H1 (cell line): ENCODE measurements around the gene RETREG3. TPM values are rescaled to one million over a fixed set of nuclear protein-coding genes. Genes with fewer than 3 reads are reported as not detected.

ENCODE experiments used
- CTCF ChIA-PET: fragments of 300-600 bp; sonication (Branson Sonifier 250); formaldehyde crosslinking; loops from one replicate; lab custom pipeline; 2021; ENCODE audit not compliant: partially characterized antibody; lab: Charles Lee
- POLR2A ChIA-PET: fragments of 300-600 bp; sonication (Branson Sonifier 250); formaldehyde crosslinking; loops from one replicate; lab custom pipeline; 2021; ENCODE audit warnings: inconsistent platforms; ENCODE audit not compliant: partially characterized antibody; lab: Charles Lee
- DNase-seq, 2 experiments: peaks; one replicate each; pipeline versions ENCODE4 v3.0.0 to v3.0.0-alpha.2; 2010 to 2022; ENCODE audit warnings: low spot score in 2 of 2, low read depth in 1 of 2, mixed read lengths in 1 of 2
- FAIRE-seq: peaks from 2 replicates; lab custom pipeline; 2011; peaks lifted over from hg19 to GRCh38; lab: Jason Lieb, UNC
- H2AFZ ChIP-seq: 2 replicates; pipeline ENCODE4 v1.8.1; 2012; ENCODE audit warnings: low read length, inconsistent platforms
- H2AK5ac ChIP-seq: 2 replicates; pipeline ENCODE4 v1.6.1; 2013; ENCODE audit warnings: low read depth, low read length
- H2BK120ac ChIP-seq: replicated peaks from 2 replicates; pipeline ENCODE3; 2013; ENCODE audit warnings: low read depth, low read length, inconsistent platforms
- H2BK12ac ChIP-seq: 2 replicates; pipeline ENCODE4 v1.6.1; 2013; ENCODE audit warnings: low read depth, low read length
- H2BK15ac ChIP-seq: 2 replicates; pipeline ENCODE4 v1.6.1; 2013; ENCODE audit warnings: low read length
- H2BK20ac ChIP-seq: 2 replicates; pipeline ENCODE4 v1.6.1; 2013; ENCODE audit warnings: low read length
- H2BK5ac ChIP-seq: 2 replicates; pipeline ENCODE4 v1.6.1; 2013; ENCODE audit warnings: low read depth, low read length
- H3K14ac ChIP-seq: 2 replicates; pipeline ENCODE4 v1.6.1; 2013; ENCODE audit warnings: inconsistent platforms; ENCODE audit not compliant: insufficient read length
- H3K18ac ChIP-seq: 2 replicates; pipeline ENCODE4 v1.6.1; 2013; ENCODE audit warnings: low read length; ENCODE audit errors: extremely low read depth
- H3K23ac ChIP-seq: 2 replicates; pipeline ENCODE4 v1.6.1; 2013; ENCODE audit warnings: inconsistent platforms; ENCODE audit not compliant: insufficient read length
- H3K23me2 ChIP-seq: 2 replicates; pipeline ENCODE4 v1.6.1; 2013; ENCODE audit warnings: low read depth, low read length
- H3K27ac ChIP-seq: 2 replicates; pipeline ENCODE4 v1.6.1; 2011; ENCODE audit warnings: low read depth, low read length, inconsistent platforms
- H3K27me3 ChIP-seq, 4 experiments: replicated peaks in 1 of 4; 1 replicate in 1 of 4; 2 replicates in 3 of 4; pipeline versions ENCODE4 v1.6.1 to v1.8.1; 2011 to 2013; ENCODE audit warnings: low read length in 3 of 4, mild to moderate bottlenecking in 3 of 4, inconsistent platforms in 2 of 4, mixed read lengths in 2 of 4, moderate library complexity in 1 of 4; ENCODE audit not compliant: control insufficient read depth in 3 of 4, insufficient read depth in 3 of 4; ENCODE audit errors: extremely low read depth in 1 of 4
- H3K36me3 ChIP-seq, 4 experiments: 2 replicates each; pipeline versions ENCODE4 v1.6.1 to v1.8.1; 2011 to 2013; ENCODE audit warnings: mild to moderate bottlenecking in 4 of 4, low read length in 3 of 4, moderate library complexity in 2 of 4, control low read depth in 1 of 4, inconsistent platforms in 1 of 4; ENCODE audit not compliant: insufficient read depth in 4 of 4, control insufficient read depth in 2 of 4
- H3K4ac ChIP-seq: replicated peaks from 2 replicates; pipeline ENCODE3; 2013; ENCODE audit warnings: low read length, low read depth, mixed read lengths, inconsistent platforms; ENCODE audit not compliant: insufficient read length
- H3K4me1 ChIP-seq, 4 experiments: replicated peaks in 1 of 4; 1 replicate in 1 of 4; 2 replicates in 3 of 4; pipeline versions ENCODE4 v1.6.1 to v1.8.1; 2011 to 2013; ENCODE audit warnings: low read length in 3 of 4, inconsistent platforms in 2 of 4, mixed read lengths in 1 of 4; ENCODE audit not compliant: insufficient read depth in 4 of 4, control insufficient read depth in 3 of 4
- H3K4me2 ChIP-seq, 2 experiments: 2 replicates each; pipeline versions ENCODE4 v1.6.1 to v1.8.1; 2011 to 2013; ENCODE audit warnings: low read depth in 2 of 2, low read length in 2 of 2, control low read depth in 1 of 2, inconsistent platforms in 1 of 2, mild to moderate bottlenecking in 1 of 2; ENCODE audit not compliant: insufficient read depth in 1 of 2
- H3K4me3 ChIP-seq, 4 experiments: fragments of 200-600, 300-600 bp in 1 of 4; sonication (generic), shearing (Covaris generic), sonication (Bioruptor Twin) in 1 of 4; 2 replicates each; pipeline versions ENCODE4 v1.5.1 to v1.8.1; 2011 to 2016; ENCODE audit warnings: low read length in 4 of 4, low read depth in 3 of 4, control low read depth in 2 of 4, inconsistent platforms in 2 of 4, mild to moderate bottlenecking in 2 of 4, mixed read lengths in 1 of 4, moderate library complexity in 1 of 4; ENCODE audit not compliant: insufficient read depth in 2 of 4; ENCODE audit errors: extremely low read depth in 1 of 4
- H3K56ac ChIP-seq: replicated peaks from 2 replicates; pipeline ENCODE3; 2013; ENCODE audit warnings: low read depth, mild to moderate bottlenecking, mixed read lengths, low read length, inconsistent platforms; ENCODE audit not compliant: insufficient read length
- H3K79me1 ChIP-seq: 2 replicates; pipeline ENCODE4 v1.6.1; 2013; ENCODE audit warnings: low read depth, low read length, control low read depth
- H3K79me2 ChIP-seq, 2 experiments: 2 replicates each; pipeline versions ENCODE4 v1.6.1 to v1.8.1; 2012 to 2013; ENCODE audit warnings: low read length in 2 of 2, mild to moderate bottlenecking in 2 of 2, inconsistent platforms in 1 of 2; ENCODE audit not compliant: insufficient read depth in 2 of 2, control insufficient read depth in 1 of 2
- H3K9ac ChIP-seq, 4 experiments: replicated peaks in 1 of 4; 1 replicate in 1 of 4; 2 replicates in 3 of 4; pipeline versions ENCODE4 v1.6.1 to v1.8.1; 2011 to 2013; ENCODE audit warnings: low read depth in 3 of 4, low read length in 3 of 4, control low read depth in 2 of 4, mild to moderate bottlenecking in 2 of 4, moderate library complexity in 2 of 4, inconsistent platforms in 1 of 4; ENCODE audit errors: extremely low read depth in 1 of 4
- H3K9me3 ChIP-seq, 2 experiments: 2 replicates each; pipeline versions ENCODE4 v1.6.1 to v1.8.1; 2012 to 2013; ENCODE audit warnings: mild to moderate bottlenecking in 2 of 2, moderate library complexity in 2 of 2, control low read depth in 1 of 2, inconsistent platforms in 1 of 2, low read depth in 1 of 2, low read length in 1 of 2, mixed read lengths in 1 of 2; ENCODE audit not compliant: insufficient read depth in 2 of 2
- H4K20me1 ChIP-seq, 2 experiments: replicated peaks in 1 of 2; 2 replicates each; pipeline versions ENCODE3 to v1.8.1; 2011 to 2013; ENCODE audit warnings: inconsistent platforms in 2 of 2, low read length in 2 of 2, mild to moderate bottlenecking in 1 of 2; ENCODE audit not compliant: insufficient read depth in 2 of 2, control insufficient read depth in 1 of 2
- H4K5ac ChIP-seq: 2 replicates; pipeline ENCODE4 v1.6.1; 2013; ENCODE audit warnings: low read length, low read depth, mixed read lengths, inconsistent platforms; ENCODE audit not compliant: insufficient read length
- H4K8ac ChIP-seq: 2 replicates; pipeline ENCODE4 v1.8.0; 2013; ENCODE audit warnings: mild to moderate bottlenecking, moderate library complexity, low read length, inconsistent platforms; ENCODE audit not compliant: insufficient read depth; ENCODE audit errors: extremely low read depth
- H4K91ac ChIP-seq: replicated peaks from 2 replicates; pipeline ENCODE3; 2013; ENCODE audit warnings: low read length, mixed read lengths, inconsistent platforms; ENCODE audit not compliant: insufficient read length
- GABPA ChIP-seq: IDR thresholded peaks from 2 replicates; pipeline ENCODE4 v1.6.1; 2011; ENCODE audit warnings: mild to moderate bottlenecking, low read length, moderate library complexity, borderline replicate concordance; ENCODE audit not compliant: insufficient read depth
- HDAC6 ChIP-seq: IDR thresholded peaks from one replicate; pipeline ENCODE4 v1.7.1; 2012; ENCODE audit warnings: low read depth, mild to moderate bottlenecking, inconsistent platforms, low read length, moderate library complexity
- KDM1A ChIP-seq: fragments of 200-600, 300-600 bp; sonication (generic); IDR thresholded peaks from 2 replicates; pipeline ENCODE4 v1.7.1; 2016; ENCODE audit warnings: mild to moderate bottlenecking, low read length, borderline replicate concordance
- PHF8 ChIP-seq: fragments of 200-600 bp; sonication (generic); conservative IDR thresholded peaks from 2 replicates; pipeline ENCODE4 v1.7.1; 2012; ENCODE audit warnings: low read depth, mild to moderate bottlenecking, inconsistent platforms, low read length, moderate library complexity
- TAF7 ChIP-seq: optimal IDR thresholded peaks from 2 replicates; pipeline ENCODE3; 2011; ENCODE audit warnings: low read depth, mild to moderate bottlenecking, inconsistent platforms, low read length, moderate library complexity, borderline replicate concordance
- ZNF274 ChIP-seq: IDR thresholded peaks from 2 replicates; pipeline ENCODE4 v1.7.0; 2012; ENCODE audit warnings: low read length, borderline replicate concordance; ENCODE audit errors: extremely low read depth
- WGBS, 2 experiments: shearing (Covaris generic) in 1 of 2; methylation state at CpG; one replicate each; pipeline versions ENCODE4 v1.1.6 to v1.1.7; 2013 to 2015; ENCODE audit warnings: low lambda C conversion rate in 2 of 2, mixed read lengths in 2 of 2, inconsistent platforms in 1 of 2, low coverage in 1 of 2, missing lambda C conversion rate in 1 of 2; ENCODE audit not compliant: insufficient replicate concordance in 2 of 2, insufficient coverage in 1 of 2, insufficient read length in 1 of 2; ENCODE audit errors: extremely low coverage in 1 of 2, missing lambda C conversion rate in 1 of 2; 5-methylcytosine and 5-hydroxymethylcytosine counted together
- polyA plus RNA-seq, 7 experiments: library from polyadenylated mRNA; depleted of rRNA in 3 of 7; stranded (reverse) in 5 of 7; unstranded in 2 of 7; fragments of >200 nt in 5 of 7; fragments of 200-250 nt in 2 of 7; gene quantifications; 1 replicate in 5 of 7; 2 replicates in 1 of 7; 4 replicates in 1 of 7; pipeline versions ENCODE4 v1.2.1 to v1.2.3, GENCODE V29; 2011 to 2013; ENCODE audit warnings: missing spikeins in 2 of 7, mixed read lengths in 2 of 7
- total RNA-seq: library from RNA; stranded (reverse); fragmentation: NEBNext Ultra II Directional; extraction: Animal tissue kit (Norgen Biotek cat#: 25700); gene quantifications from 2 replicates; pipeline ENCODE4 v1.2.1, GENCODE V29; 2021

RETREG3 gene
- total and polyA plus RNA-seq, 2 of the 8 experiments (the other 6 are each of a cell fraction or from before 2014, with no cell fraction given), result 23.7 to 42.6 TPM

DNA sequence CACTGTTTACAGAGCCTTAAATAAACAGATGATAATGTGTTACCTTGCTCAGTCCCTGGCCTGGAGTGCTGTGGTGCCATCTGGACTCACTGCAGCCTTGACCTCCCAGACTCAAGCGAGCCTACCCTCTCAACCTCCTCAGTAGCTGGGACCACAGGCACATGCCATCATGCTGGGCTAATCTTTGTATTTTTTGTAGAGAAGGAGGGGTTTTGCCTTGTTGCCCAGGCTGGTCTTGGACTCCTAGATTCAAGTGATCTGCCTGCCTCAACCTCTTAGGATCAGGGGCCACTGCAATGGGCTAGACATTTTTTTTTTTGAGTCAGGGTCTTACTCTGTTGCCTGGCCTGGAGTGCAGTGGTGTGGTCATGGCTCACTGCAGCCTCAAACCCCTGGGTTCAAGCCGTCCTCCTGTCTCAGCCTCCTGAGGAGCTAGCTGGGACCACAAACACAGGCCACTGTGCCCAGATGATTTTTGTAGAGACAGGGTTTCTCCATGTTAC is 78.2 kb downstream of the RETREG3 start:
- no peak overlapping the region for H2BK120ac ChIP-seq
- H2BK12ac ChIP-seq, result no peak overlapping the region
- no peak overlapping the region for H3K14ac ChIP-seq
- H3K27ac ChIP-seq, result no peak overlapping the region
- H2AK5ac ChIP-seq, result no peak overlapping the region
- ChIA-PET POLR2A (no interaction called here), CTCF (interaction anchor here (0.6 to 6.3 kb wide), 4 partner anchors 12 to 125 kb away, joined by 3 to 69 read pairs (median 4); no protein-coding TSS in a partner anchor)
- 96% methylated on average over 2 of the region's 2 CpGs; no CpG with 5 or more reads in 1 of the 2 experiments for WGBS, 2 experiments
- H3K9ac ChIP-seq, result no peak overlapping the region
- FAIRE-seq (no peak), DNase-seq (no peak)
- H2BK15ac ChIP-seq, result no peak overlapping the region
- no peaks in the 10 kb centered on the region for H3K9me3 ChIP-seq
- H2AFZ ChIP-seq, result no peak overlapping the region
- H2BK5ac ChIP-seq, result no peak overlapping the region
- peaks cover 3% of the 10 kb centered on the region; the same call in 1 of the 2 replicates for H3K23me2 ChIP-seq
- H4K5ac ChIP-seq, result no peak overlapping the region
- H4K20me1 ChIP-seq, result no peaks in the 10 kb centered on the region
- peaks cover 0 to 6% (median 0%) of the 10 kb centered on the region in 4 experiments; a peak in 3 of 7 replicates for H3K27me3 ChIP-seq
- H3K79me1 ChIP-seq, result no peaks in the 10 kb centered on the region
- H3K4me1 ChIP-seq, result peaks cover 0 to 6% (median 4%) of the 10 kb centered on the region in 4 experiments; a peak in 5 of 7 replicates
- H2BK20ac ChIP-seq, result no peak overlapping the region
- H4K91ac ChIP-seq, result no peak overlapping the region
- H3K23ac ChIP-seq, result no peak overlapping the region
- no peak overlapping the region for H3K4me3 ChIP-seq
- no peak overlapping the region for H3K18ac ChIP-seq
- no peak overlapping the region for H3K56ac ChIP-seq
- TF ChIP-seq PHF8 (no peak), KDM1A (no peak), HDAC6 (no peak), TAF7 (no peak), ZNF274 (no peak), GABPA (no peak)
- H3K36me3 ChIP-seq, result no peaks in the 10 kb centered on the region
- no peak overlapping the region for H4K8ac ChIP-seq
- no peak overlapping the region for H3K4ac ChIP-seq
- H3K4me2 ChIP-seq, result no peak overlapping the region
- no peaks in the 10 kb centered on the region for H3K79me2 ChIP-seq
